HG03571 (cell line): ENCODE results near the gene C17orf100.
"Not testable (repeated sequence)": the region's sequence is repeated elsewhere in the genome, so short reads cannot be mapped to it uniquely, and the experiment has no call there.

Source experiments
- ATAC-seq: cut with Tn5 transposase; IDR thresholded peaks from one replicate; pipeline ENCODE4 v1.9.1; 2021; ENCODE audit not compliant: unreplicated experiment

The C17orf100 gene

DNA sequence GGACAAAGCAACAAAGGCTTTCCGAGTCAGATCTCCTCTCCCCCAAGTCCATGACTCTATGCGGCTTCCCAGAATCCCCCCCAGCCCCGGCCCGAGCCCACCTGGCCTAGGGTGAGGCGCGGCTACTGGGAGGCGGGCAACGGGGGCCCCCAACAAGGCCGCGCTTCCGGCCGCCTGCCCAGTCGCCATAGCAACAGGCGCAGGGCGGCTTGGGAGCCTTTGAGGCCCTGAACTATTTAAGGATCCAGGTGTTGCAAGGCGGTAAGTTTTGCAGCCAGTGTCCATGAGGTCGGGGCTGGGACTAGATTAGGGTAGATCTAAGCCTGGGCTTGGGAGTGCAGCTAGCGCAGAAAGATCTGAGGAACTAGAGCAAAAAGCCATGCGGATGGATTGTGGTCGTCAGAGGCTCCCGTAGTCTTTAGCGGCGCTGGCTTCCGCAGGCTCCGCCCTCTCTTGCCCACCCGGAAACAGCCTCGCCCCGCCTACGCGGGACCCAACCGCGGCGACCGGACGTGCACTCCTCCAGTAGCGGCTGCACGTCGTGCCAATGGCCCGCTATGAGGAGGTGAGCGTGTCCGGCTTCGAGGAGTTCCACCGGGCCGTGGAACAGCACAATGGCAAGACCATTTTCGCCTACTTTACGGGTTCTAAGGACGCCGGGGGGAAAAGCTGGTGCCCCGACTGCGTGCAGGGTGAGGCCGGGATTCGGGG lies 10.9 kb upstream of the C17orf100 start, which contains the start of the genes KIAA0753 and TXNDC17:
TSS of gene KIAA0753 (minus strand) at position 176 of the 711 bp plus-strand sequence. CDS start 5,608 bp downstream, outside the sequence.
TSS of gene TXNDC17 (plus strand) at position 525 of the 711 bp plus-strand sequence. CDS start at position 548, 23 bp downstream.
- peak; percentile 79 for ATAC-seq

DNA sequence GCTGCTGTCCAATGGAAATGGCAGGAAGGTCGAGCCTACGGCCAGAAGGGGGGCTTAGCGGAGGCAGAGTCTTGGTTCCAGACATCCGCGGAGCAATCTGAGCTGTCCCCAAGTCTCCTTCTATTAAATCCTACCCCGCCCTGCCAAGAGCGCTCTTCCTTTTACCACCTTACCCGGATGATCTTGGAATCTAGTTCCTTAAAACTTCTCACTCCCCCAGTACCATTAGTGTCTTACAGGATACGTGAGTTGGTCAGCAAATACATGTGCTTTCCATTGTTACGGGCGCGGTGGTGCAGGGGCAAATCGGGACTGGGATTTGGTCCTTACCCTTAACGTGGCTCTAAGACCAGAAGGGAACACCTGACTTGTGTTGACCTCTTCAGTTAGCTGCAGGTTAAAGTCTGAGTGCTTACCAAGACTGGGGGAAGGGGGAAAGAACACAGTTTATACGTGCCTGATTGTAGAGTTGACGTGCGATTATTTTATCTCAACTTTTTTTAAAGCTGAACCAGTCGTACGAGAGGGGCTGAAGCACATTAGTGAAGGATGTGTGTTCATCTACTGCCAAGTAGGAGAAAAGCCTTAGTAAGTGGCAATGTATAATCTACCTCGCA lies 10.2 kb upstream of the C17orf100 start:
- peak; percentile 0 for ATAC-seq

DNA sequence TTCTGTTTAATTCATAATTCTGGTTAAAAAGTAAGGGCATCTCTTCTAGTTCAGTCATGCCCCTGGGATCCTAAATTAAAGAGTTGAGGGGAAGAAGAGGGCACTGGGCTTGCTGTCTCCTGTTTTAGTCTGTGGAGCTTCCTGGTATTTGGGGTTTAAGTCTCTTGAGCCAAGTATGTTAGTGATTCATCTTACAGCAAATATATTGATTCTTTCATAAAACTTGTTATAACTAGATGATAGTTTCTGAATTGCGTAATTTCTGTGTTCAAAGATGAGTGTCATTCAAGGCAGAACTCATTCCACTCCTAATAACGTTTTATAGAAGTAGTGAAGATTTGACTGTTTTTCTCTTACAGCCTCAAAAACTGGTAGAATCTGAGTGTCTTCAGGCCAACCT lies 9.0 kb upstream of the C17orf100 start:
- ATAC-seq, result no peak

DNA sequence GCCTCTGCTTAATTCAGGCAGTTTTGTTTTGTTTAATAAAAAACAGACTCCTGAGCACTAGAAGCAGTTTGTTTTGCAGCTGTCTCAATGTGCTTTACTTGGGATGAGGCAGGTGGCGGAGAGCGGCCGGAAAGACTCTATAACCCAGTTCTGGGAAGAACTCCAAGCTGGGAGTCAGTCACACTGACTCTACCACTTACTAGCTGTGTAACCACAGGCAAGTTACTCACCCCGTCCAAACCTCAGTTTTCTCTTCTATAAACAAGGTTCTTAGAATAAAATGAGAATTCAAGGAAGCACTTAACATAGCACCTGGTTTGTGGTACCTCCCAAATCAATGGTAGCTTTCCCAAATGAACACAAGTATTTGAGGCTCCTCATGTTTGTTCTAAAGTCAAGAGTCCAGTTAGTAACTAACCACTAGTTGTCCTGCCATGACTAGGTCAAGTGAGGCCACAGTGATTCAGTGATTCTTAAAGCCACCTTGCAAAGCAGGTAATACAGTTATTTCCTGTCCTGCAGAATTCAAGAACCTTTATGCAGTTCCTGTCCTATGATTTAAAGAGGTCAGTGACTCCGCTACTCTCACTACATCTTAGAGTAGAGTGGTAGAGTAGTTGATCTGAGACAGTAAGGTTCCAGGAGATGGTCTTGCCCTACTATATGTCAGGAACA lies 8.0 kb upstream of the C17orf100 start:
- ATAC-seq, result no peak

DNA sequence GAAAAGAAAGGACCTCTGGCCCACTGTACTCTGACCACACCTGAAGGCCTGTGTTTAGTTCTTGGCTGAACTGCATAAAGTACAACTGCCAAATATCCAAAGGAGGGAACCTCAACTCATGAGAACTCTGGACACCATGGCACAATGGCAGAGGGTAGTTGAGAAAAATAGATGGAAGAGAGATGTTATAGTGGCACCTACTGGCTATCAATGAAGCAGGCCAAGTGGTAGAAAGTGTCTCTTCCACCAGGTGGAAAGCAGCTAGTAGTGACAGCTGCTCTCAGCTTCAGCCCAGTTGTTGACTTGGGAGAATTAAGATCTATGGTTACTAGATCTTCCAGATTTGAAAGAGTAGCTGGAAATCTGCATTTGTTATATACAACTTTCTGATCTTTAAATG lies 3.4 kb upstream of the C17orf100 start:
- no peak for ATAC-seq

DNA sequence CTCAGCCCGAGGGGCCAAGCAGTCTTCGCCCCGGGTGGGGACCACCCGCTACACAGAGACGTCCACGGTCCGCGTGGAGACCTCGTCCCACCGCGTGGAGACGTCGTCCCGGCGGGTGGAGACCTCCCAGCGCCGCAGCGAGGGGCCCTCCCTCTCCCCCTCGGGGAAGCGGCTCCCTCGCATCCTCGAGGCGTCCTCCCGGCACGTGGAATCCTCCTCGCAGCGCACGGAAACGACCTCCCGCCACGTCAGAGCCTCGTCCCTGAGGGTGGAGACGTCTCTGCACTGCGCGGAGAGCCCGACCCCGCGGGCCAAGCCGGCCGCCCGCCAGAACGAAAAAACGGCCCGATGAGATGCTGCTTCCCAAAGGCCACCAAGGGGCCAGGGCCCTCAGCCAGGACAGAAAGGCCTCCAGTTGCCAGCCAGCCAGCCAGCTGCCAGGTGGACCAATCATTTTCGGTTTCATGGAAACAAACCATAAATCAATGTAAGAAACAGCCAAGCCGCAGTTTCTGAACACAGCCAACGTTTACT lies 424 bp downstream of the C17orf100 start:
- peak; percentile 12 for ATAC-seq

DNA sequence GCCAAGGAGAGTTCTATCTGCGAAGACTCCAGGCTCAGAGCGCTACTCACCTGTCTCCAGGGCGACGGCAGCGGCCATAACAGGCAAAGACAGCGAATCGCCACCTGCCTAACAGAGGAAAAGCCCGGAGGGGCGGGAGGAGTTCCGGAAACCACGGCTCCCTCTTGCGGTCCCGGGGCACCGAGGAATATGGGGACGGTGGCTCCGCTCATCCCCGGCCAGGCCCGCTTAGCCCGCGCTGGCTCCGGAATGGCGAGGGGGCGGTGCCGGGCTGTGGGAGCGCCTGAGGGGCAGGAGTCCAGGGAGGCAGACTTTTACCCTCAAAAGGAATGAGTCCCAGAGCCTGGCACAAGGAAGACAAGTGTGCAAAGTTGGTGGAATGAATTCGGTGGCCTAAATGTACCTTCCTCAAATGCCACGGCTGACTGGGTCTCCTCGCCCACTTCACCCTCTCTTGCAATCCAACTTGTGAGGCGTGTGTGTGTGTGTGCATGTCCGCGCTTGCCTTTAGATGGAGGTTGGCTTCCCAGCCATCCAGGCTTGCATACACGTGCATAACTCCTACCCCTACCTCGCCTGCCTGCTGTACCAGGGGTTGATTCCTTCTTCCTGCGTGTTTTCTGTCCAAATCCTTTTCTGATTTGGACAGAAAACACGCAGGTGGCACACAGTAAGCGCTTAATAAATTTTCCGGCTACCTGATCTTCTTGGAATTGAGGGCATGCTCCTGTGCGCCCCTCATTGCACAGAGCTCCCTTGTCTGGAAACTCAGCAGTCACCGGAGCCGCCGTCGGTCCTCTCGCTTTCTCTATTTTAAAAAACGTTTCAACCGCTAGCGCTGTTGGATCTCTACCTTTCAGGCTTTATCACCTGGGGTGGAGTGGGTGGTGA lies 3.5 kb downstream of the C17orf100 start:
- ATAC-seq, result no peak

DNA sequence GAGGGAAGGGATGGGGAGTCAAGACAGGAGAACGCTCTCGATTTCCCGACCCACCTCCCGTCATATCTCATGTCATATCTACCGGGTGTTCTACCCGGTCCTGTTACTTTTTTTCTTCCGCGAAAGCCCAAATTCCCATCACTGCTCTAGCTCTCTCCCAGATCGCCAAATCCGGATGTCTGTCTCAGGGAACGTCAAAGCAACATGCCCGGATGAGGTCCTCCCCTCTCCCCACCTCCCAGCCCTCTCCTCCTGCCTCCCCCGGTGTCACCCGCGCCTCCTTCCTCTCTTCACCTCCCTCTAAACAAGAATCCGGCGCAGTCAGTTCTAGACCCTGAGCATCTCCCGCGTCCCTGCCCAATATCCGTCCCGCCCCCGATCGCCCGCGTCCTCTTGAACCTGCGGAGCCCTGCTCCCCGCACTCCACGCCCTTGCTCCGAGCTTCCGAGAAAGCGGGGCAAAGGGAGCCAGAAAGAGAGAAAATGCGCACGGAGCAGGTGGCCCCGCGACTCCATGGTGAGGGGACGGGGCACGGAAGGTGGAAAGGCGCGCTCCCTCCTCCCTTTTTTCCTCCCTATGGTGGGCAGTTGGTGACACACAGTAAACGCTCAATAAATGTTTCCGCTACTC lies 4.3 kb downstream of the C17orf100 start:
- not testable (repeated sequence) for ATAC-seq

DNA sequence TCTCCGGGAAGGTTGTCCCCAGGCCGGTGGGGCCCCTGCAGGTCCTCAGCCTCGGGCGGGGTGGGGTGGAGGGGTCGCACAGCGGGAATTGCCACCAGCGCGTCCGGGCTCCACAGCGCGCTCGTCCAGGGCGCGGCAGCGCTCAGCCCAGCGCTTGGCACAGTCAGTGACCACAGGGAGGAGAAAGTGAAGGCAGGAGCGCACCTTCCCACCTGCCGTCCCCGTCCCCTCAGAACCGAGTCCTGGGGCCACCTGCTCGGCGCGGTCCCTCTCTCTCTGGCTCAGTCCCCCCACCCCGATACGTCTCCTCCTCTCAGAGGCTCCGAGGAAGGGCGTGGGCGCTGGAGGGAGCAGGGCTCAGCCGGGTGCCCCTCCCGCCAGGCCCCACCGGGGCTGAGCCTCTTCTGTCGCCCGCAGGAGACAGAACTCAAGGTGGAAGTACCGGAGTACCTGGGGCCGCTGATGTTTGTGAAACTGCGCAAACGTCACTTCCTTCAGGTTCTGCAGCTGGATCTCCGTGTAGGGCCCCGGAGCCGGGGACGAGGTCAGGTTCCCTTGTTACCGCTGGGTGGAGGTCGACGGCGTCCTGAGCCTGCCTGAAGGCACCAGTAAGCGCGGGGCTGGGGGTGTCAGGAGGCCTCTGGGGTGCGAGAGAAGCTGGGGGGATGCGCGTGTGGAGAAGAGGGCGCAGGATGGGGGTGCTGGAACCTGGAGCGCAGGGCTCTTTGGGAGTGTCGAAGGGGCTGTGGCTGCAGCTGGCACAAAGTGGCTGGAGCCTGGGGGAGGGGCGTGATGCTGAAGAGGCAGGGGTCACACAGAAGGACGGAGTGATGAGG lies 5.5 kb downstream of the C17orf100 start:
- ATAC-seq, result not testable (repeated sequence)

DNA sequence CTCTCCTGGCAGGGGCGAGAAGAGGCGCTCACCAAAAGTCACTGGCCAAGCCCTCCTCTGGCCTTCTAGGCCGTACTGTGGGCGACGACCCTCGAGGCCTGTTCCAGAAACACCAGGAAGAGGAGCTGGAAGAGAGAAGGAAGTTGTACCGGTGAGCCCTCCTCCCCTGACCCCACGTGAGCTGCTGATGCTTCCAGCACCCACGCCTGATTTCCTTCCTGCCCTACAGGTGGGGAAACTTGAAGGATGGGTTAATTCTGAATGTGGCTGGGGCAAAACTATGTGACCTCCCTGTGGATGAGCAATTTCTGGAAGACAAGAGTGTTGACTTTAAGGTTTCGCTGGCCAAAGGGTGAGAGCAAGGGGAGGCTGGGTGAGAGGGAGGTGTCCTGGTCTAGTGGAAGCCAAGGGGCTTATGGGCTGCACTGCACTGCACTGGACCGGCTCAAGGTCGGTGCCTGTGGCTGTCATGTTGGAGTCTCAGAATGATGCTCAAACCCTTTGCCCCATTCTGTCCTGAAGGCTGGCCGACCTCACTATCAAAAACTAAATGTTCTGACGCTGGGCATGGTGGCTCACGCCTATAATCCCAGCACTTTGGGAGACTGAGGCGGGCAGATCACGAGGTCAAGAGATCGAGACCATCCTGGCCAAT lies 6.2 kb downstream of the C17orf100 start:
- ATAC-seq, result no peak

DNA sequence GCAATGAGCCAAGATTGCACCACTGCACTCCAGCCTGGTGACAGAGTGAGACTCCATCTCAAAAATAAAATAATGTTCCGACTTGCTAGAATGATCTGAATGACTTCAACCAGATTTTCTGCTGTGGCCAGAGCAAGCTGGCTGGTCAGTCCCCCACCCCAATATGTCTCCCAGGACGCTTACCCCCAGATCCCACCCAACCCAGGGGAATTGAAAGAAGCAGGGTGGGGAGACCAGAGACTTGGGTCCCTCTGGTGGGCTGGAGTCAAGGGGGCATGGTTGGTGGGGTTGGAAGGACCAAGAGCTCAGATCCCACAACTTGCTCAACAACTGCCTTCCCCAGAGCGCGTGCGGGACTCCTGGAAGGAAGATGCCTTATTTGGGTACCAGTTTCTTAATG lies 6.8 kb downstream of the C17orf100 start:
- not testable (repeated sequence) for ATAC-seq

DNA sequence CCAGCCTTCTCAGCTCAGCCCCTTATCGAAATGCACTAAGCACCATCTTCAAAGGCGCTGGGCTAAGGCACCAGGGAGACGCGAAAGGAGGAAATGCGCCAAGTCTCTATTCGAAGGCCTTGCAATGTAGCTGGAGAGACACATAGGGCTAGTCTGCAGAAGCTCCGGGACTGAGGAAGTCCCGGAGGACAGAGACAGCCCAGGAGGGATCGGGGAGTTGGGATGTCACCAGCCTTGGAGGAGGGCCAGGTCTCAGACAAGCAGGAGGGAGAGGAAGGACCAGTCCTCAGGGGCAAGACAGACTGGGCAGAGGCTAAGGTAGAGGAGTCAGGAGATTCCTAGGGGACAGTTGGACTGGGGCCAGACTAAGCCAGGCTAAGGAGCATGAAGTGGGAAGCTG lies 8.5 kb downstream of the C17orf100 start:
- no peak for ATAC-seq

DNA sequence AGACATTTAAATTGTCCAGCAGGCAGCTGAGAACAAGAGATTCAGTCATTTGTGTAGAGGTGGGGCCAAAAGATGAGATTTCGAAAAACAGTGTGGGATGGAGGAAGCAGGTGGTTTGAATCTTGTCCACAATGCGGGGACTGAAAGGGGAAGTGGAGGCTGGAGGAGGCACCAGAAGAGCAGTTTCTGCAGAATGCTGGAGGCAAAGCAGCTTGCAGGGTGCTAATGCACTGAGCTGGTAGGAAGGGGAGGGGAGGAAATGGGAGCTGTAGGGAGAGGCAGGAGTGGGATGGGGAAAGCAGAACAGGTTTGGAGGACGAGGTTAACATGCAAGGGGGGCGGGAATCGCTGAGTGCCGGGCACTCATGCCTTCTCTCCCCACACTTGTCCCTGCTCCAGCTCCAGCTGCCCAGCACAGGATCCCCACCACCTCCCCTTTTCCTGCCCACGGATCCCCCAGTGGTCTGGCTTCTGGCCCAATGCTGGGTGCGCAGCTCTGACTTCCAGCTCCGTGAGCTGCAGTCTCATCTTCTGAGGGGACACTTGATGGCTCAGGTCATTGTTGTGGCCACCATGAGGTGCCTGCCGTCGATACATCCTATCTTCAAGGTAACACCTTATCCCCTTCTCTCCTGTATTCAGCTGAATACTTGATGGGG lies 9.4 kb downstream of the C17orf100 start:
- ATAC-seq, result no peak

DNA sequence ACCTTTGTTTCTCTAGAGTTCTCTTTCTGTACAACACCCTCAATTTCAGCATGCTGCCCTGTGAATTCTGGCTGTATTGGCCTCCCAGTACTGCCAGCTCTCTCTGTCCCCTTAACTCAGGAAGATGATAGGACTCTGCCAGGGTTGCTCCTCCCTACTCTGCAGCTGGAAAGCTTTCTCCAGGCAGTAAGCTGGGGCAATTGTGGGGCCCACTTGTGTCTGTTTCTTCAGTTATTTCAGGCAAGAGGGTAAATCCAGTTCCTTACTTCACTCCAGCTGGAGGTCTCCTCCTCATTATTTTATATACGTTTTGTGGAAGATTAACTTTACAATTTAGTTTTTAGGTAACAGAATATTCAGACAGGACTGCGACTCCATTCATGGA lies 9.9 kb downstream of the C17orf100 start:
- ATAC-seq, result no peak

DNA sequence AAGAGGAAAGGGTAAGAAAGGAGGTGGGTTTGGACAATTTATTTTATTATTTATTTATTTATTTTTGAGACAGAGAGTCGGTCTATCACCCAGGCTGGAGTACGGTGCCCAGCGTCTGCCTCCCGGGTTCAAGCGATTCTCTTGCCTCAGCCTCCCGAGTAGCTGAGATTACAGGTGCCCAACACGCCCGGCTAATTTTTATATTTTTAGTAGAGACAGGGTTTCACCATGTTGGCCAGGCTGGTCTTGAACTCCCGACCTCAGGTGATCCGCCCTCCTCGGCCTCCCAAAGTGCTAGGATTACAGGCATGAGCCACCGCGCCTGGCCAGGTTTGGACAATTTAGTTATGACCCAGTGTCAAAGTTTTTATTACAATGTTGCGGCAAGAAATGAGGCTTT lies 11.6 kb downstream of the C17orf100 start:
- not testable (repeated sequence) for ATAC-seq

DNA sequence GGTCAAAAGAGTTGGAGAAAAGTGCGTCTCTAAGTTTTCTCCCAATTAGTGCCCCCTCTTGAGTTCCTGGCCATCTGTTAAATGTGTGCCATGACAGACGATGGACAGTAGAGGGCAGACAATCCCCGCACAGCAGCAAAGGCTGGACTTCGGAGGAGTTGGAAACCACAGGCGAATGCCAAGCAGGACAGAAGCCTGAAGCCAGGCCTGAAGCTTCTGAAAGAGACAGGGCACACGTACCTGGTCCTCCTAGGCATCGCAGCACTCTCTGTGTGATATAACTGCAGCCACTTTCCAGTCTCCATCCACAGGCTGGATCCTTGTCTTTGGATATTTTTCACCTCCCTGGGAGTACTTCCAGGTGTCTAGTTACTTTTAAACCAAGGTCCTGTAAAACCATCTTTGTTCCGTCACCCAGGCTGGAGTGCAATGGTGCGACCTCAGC lies 14.5 kb downstream of the C17orf100 start:
- no peak for ATAC-seq

DNA sequence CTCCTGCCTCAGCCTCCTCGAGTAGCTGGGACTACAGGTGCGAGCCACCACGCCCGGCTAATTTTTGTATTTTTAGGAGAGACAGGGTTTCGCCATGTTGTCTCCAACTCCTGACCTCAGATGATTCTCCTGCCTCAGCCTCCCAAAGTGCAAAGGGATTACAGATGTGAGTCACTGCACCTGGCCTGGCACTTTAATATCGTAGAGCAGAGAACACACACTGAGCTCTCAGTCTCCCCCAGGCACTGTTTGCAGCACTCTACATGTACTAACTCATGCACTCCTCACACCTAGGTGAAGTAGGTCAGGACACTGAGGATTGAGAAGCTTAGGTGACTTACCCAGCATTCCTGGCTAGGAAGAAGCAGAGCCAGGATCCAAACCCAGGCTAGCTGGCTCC lies 15.0 kb downstream of the C17orf100 start:
- no peak for ATAC-seq

DNA sequence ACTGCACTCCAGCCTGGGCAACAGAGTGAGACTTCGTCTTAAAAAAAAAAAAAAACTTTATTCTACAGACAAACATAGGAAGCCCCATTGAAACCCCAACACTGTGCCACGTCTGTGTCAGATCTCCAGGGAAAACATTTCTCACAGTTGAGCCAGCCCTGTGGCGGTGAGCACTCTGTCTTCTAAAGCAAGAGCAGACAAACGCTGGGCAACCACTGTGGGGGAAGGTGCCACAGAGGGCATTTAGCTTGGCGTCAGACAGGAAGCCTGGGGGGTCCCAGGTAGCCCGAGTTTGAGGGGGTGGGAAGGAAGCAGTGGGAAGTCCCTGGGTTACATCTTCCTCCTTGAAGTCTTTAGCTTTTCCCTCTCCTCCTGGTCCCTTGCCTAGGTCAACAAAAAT lies 16.0 kb downstream of the C17orf100 start:
- no peak for ATAC-seq
